ENCODE results near the gene KRTAP10-11.
A peak's percentile ranks its signal among the peaks of the same experiment; 100 is the strongest.
"Not testable (repeated sequence)": the region's sequence is repeated elsewhere in the genome, so short reads cannot be mapped to it uniquely, and the experiment has no call there.

KRTAP10-11 gene

GRCh38 chr21:44646366-44647221, at the start of gene KRTAP10-11:
KRTAP10-11 (plus strand) TSS chr21:44646414; CDS start chr21:44646459, 45 bp downstream.
- H3K27me3 ChIP-seq, H4K20me1 ChIP-seq, H3K36me3 ChIP-seq, H3K27ac ChIP-seq, H3K9ac ChIP-seq: not testable (repeated sequence)
- Histone ChIP-seq H3K4me2 (peak within 1 kb of the TSS in 6 of 11 experiments; percentile 0 to 43 (median 19); a peak in 3 of 22 replicates), H3K9me3 (replicated peaks in 1 of 11) (peaks cover 44 to 66% (median 55%) of the 10 kb centered on the region in 11 experiments), H3K4me3 (peak within 1 kb of the TSS in 1 of 10 experiments; percentile 7; a peak in 1 of 20 replicates), H3K4me1 (peaks cover 0 to 42% (median 31%) of the 10 kb centered on the region in 10 experiments; a peak in 17 of 20 replicates)

GRCh38 chr21:44598061-44598460, 48.2 kb upstream of the KRTAP10-11 start:
- H3K4me3 ChIP-seq = no peak overlapping the region
- H3K4me1 ChIP-seq = peaks cover 13 to 25% (median 23%) of the 10 kb centered on the region in 10 experiments
- no peaks in the 10 kb centered on the region for H3K36me3 ChIP-seq
- no peaks in the 10 kb centered on the region; a peak in 1 of 22 replicates for H4K20me1 ChIP-seq
- no peak overlapping the region for H3K4me2 ChIP-seq
- H3K27ac ChIP-seq = peak overlapping the region in 1 of 11 experiments; percentile 10; a peak in 1 of 22 replicates
- H3K9ac ChIP-seq = no peak overlapping the region
- no peak for TF ChIP-seq Cebpa-rat (IDR thresholded peaks at IDR 0.05)
- peaks cover 0 to 6% (median 0%) of the 10 kb centered on the region in 11 experiments; a peak in 4 of 22 replicates for H3K27me3 ChIP-seq
- H3K9me3 ChIP-seq (replicated peaks in 1 of 11) = peaks cover 0 to 13% (median 0%) of the 10 kb centered on the region in 11 experiments; a peak in 3 of 22 replicates

- peaks cover 0 to 11% (median 9%) of the 10 kb centered on the region in 10 experiments; a peak in 18 of 20 replicates for H3K4me1 ChIP-seq
- no peak for TF ChIP-seq Cebpa-rat (IDR thresholded peaks at IDR 0.05)
- H4K20me1 ChIP-seq = no peaks in the 10 kb centered on the region; a peak in 1 of 22 replicates
- H3K4me2 ChIP-seq = no peak overlapping the region
- no peak overlapping the region for H3K4me3 ChIP-seq
- peaks cover 6 to 24% (median 9%) of the 10 kb centered on the region in 11 experiments; a peak in 19 of 22 replicates for H3K9me3 ChIP-seq (replicated peaks in 1 of 11)
- no peaks in the 10 kb centered on the region for H3K27me3 ChIP-seq
- no peaks in the 10 kb centered on the region for H3K36me3 ChIP-seq
- H3K27ac ChIP-seq = no peak overlapping the region
- H3K9ac ChIP-seq = no peak overlapping the region
These were observed 46.8 kb upstream of the KRTAP10-11 start for GRCh38 chr21:44599264-44600029.

GRCh38 chr21:44600118-44600978, 45.9 kb upstream of the KRTAP10-11 start, which contains the start of gene KRTAP10-7:
KRTAP10-7 (plus strand) TSS chr21:44600597; CDS start chr21:44600622, 25 bp downstream.
- H3K4me3 ChIP-seq, H3K27me3 ChIP-seq, H3K9ac ChIP-seq, H4K20me1 ChIP-seq, H3K27ac ChIP-seq, H3K4me1 ChIP-seq, H3K4me2 ChIP-seq, H3K36me3 ChIP-seq: not testable (repeated sequence)
- peaks cover 6 to 27% (median 13%) of the 10 kb centered on the region in 11 experiments; a peak in 20 of 22 replicates for H3K9me3 ChIP-seq (replicated peaks in 1 of 11)

GRCh38 chr21:44601091-44601490, 45.1 kb upstream of the KRTAP10-11 start:
- not testable (repeated sequence) for H3K27ac ChIP-seq, H3K4me1 ChIP-seq, H3K36me3 ChIP-seq, H3K4me2 ChIP-seq, H3K27me3 ChIP-seq, H3K9ac ChIP-seq, H3K4me3 ChIP-seq, H4K20me1 ChIP-seq
- peaks cover 6 to 27% (median 14%) of the 10 kb centered on the region in 11 experiments; a peak in 21 of 22 replicates for H3K9me3 ChIP-seq (replicated peaks in 1 of 11)

- Histone ChIP-seq H3K27me3 (no peaks in the 10 kb centered on the region), H3K36me3 (no peaks in the 10 kb centered on the region), H3K27ac (no peak overlapping the region), H3K4me1 (peaks cover 0 to 4% (median 0%) of the 10 kb centered on the region in 10 experiments; a peak in 2 of 20 replicates), H3K9ac (no peak overlapping the region), H3K4me3 (no peak overlapping the region), H3K4me2 (no peak overlapping the region), H3K9me3 (replicated peaks in 1 of 11) (peaks cover 6 to 27% (median 19%) of the 10 kb centered on the region in 11 experiments; a peak in 21 of 22 replicates), H4K20me1 (no peaks in the 10 kb centered on the region)
- TF ChIP-seq Cebpa-rat (IDR thresholded peaks at IDR 0.05) = no peak
These were observed 44.4 kb upstream of the KRTAP10-11 start for GRCh38 chr21:44601596-44602462.

- Histone ChIP-seq H3K27me3 (no peaks in the 10 kb centered on the region), H3K27ac (no peak overlapping the region), H3K4me3 (no peak overlapping the region), H3K36me3 (no peaks in the 10 kb centered on the region), H3K9me3 (replicated peaks in 1 of 11) (peaks cover 6 to 27% (median 19%) of the 10 kb centered on the region in 11 experiments; a peak in 21 of 22 replicates), H3K4me2 (no peak overlapping the region), H3K4me1 (peaks cover 0 to 4% (median 0%) of the 10 kb centered on the region in 10 experiments; a peak in 2 of 20 replicates), H3K9ac (no peak overlapping the region), H4K20me1 (no peaks in the 10 kb centered on the region)
- TF ChIP-seq Cebpa-rat (IDR thresholded peaks at IDR 0.05) = no peak
These were observed 43.8 kb upstream of the KRTAP10-11 start for GRCh38 chr21:44602463-44602850.

All from BLaER1 treated with 17β-estradiol and CSF1 and Interleukin-3, amounts not matched to agents 10 nM and 100 nM (cell line).